Measurements from ENCODE around the gene D2HGDH.

Gene D2HGDH

DNA sequence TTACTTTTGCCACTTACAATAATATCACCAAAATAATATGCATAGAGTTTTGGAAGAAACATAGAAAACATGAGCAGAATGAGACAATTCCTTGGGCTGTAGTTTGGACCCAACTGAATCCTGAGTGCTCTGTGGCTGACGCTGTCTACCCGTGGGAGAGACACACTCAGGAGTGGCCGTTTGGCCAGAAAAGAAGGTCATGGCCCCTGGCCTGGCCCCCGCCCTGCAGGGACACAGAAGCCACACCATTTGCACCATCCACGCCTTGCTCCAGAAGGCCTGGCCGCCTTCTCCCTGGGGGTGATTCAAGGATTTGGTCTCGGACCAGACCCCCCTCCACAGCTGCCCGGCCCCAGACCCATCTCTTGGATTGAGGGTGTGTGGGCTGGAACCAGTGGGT lies 6.4 kb upstream of the D2HGDH start:
- no peak for TF ChIP-seq SIN3A (IDR thresholded peaks at IDR 0.05; ENCODE audit: borderline replicate concordance, insufficient read depth, low read length)
- TF ChIP-seq, protein P1, sequence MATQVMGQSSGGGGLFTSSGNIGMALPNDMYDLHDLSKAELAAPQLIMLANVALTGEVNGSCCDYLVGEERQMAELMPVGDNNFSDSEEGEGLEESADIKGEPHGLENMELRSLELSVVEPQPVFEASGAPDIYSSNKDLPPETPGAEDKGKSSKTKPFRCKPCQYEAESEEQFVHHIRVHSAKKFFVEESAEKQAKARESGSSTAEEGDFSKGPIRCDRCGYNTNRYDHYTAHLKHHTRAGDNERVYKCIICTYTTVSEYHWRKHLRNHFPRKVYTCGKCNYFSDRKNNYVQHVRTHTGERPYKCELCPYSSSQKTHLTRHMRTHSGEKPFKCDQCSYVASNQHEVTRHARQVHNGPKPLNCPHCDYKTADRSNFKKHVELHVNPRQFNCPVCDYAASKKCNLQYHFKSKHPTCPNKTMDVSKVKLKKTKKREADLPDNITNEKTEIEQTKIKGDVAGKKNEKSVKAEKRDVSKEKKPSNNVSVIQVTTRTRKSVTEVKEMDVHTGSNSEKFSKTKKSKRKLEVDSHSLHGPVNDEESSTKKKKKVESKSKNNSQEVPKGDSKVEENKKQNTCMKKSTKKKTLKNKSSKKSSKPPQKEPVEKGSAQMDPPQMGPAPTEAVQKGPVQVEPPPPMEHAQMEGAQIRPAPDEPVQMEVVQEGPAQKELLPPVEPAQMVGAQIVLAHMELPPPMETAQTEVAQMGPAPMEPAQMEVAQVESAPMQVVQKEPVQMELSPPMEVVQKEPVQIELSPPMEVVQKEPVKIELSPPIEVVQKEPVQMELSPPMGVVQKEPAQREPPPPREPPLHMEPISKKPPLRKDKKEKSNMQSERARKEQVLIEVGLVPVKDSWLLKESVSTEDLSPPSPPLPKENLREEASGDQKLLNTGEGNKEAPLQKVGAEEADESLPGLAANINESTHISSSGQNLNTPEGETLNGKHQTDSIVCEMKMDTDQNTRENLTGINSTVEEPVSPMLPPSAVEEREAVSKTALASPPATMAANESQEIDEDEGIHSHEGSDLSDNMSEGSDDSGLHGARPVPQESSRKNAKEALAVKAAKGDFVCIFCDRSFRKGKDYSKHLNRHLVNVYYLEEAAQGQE (IDR thresholded peaks at IDR 0.05; ENCODE audit: insufficient read depth in 1 of 2, low read depth in 2 of 2, low read length in 2 of 2), result no peak
- no peak for TF ChIP-seq POLR2AphosphoS5 (IDR thresholded peaks at IDR 0.05; ENCODE audit: low read depth, low read length)
- TF ChIP-seq TAF1 (IDR thresholded peaks at IDR 0.05; ENCODE audit: borderline replicate concordance, insufficient read depth, low read length), result no peak
- TF ChIP-seq FOXP2 (optimal IDR thresholded peaks at IDR 0.05; ENCODE audit: borderline replicate concordance, extremely low read depth, extremely low read length, insufficient read depth), result no peak

DNA sequence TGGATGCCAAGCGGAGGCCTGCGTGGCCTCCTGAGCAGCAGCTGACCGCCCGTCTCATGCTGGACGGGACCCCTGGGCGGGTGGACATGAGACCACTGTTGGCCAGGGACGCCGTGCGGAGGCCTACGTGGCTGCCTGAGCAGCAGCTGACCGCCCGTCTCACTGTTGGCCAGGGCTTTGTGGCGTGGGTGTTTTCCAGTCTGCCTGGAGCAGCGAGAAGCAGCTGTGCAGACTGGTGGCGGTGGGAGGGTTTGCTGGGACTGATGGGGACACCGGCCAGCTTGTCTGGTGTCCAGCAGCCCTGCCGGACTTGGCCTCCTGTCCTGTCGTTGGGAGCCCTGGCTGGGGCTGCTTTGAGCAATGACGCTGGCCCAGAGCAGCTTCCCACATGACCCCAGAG lies 5.8 kb upstream of the D2HGDH start:
- no peak for TF ChIP-seq FOXP2 (optimal IDR thresholded peaks at IDR 0.05; ENCODE audit: borderline replicate concordance, extremely low read depth, extremely low read length, insufficient read depth)
- TF ChIP-seq SIN3A (IDR thresholded peaks at IDR 0.05; ENCODE audit: borderline replicate concordance, insufficient read depth, low read length), result no peak
- TF ChIP-seq POLR2AphosphoS5 (IDR thresholded peaks at IDR 0.05; ENCODE audit: low read depth, low read length), result no peak
- TF ChIP-seq, protein P1 (IDR thresholded peaks at IDR 0.05; ENCODE audit: insufficient read depth in 1 of 2, low read depth in 2 of 2, low read length in 2 of 2), result no peak

DNA sequence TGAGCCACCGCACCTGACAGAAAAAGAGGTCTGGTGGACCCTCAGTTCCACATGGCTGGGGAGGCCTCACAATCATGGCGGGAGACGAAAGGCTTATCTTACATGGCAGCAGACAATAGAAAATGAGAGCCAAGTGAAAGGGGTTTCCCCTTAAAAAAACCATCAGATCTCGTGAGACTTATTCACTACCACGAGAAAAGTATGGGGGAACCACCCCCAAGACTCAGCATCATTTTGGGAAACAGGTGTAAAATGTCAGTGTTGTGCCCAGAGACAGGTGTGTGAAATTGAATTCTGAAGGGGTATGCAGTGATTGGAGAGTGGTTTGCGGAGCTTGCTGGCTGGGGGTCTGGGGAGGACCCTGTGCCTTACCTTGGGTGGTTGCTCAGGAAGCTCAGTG lies 4.6 kb upstream of the D2HGDH start:
- no peak for TF ChIP-seq FOXP2 (optimal IDR thresholded peaks at IDR 0.05; ENCODE audit: borderline replicate concordance, extremely low read depth, extremely low read length, insufficient read depth)
- TF ChIP-seq, protein P1 (IDR thresholded peaks at IDR 0.05; ENCODE audit: insufficient read depth in 1 of 2, low read depth in 2 of 2, low read length in 2 of 2), result no peak
- TF ChIP-seq POLR2AphosphoS5 (IDR thresholded peaks at IDR 0.05; ENCODE audit: low read depth, low read length), result no peak
- no peak for TF ChIP-seq TAF1 (IDR thresholded peaks at IDR 0.05; ENCODE audit: borderline replicate concordance, insufficient read depth, low read length)
- TF ChIP-seq SIN3A (IDR thresholded peaks at IDR 0.05; ENCODE audit: borderline replicate concordance, insufficient read depth, low read length), result no peak

DNA sequence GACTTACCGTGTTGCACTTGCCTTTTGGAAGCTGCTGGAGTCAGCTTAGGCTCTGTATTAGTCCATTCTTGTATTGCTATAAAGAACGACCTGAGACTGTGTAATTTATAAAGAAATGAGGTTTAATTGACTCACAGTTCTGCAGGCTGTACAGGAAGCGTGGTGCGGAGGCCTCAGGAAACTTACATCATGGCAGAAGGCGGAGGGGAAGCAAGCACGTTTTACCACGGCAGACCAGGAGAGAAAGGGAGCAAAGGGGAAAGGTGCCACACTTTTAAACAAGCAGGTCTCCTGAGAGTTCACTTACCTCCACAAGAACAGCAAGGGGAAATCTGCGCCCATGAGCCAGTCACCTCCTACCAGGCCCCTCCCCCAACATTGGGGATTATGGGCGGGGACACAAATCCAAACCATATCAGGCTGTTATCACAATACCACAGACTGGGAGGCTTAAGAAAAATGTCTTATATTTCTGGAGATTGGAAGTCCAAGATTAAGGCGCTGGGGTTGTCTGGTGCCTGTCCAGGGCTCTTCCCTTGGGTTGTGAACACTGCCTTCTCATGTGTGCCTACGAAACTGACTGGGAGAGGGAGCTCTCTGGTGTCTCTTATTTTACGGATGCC lies 3.6 kb upstream of the D2HGDH start:
- no peak for TF ChIP-seq SIN3A (IDR thresholded peaks at IDR 0.05; ENCODE audit: borderline replicate concordance, insufficient read depth, low read length)
- TF ChIP-seq TAF1 (IDR thresholded peaks at IDR 0.05; ENCODE audit: borderline replicate concordance, insufficient read depth, low read length), result no peak
- no peak for TF ChIP-seq FOXP2 (optimal IDR thresholded peaks at IDR 0.05; ENCODE audit: borderline replicate concordance, extremely low read depth, extremely low read length, insufficient read depth)
- TF ChIP-seq, protein P1 (IDR thresholded peaks at IDR 0.05; ENCODE audit: insufficient read depth in 1 of 2, low read depth in 2 of 2, low read length in 2 of 2), result no peak
- no peak for TF ChIP-seq POLR2AphosphoS5 (IDR thresholded peaks at IDR 0.05; ENCODE audit: low read depth, low read length)

Data from PFSK-1 (cell line).